A549 (cell line): ENCODE measurements around the gene FBXL7.

Experiments used
- BHLHE40 ChIP-seq: IDR thresholded peaks from 2 replicates; pipeline ENCODE4 v1.6.1; 2012; ENCODE audit warnings: low read depth, low read length, inconsistent platforms
- CBX2 ChIP-seq: fragments of 200-600 bp; sonication (generic); IDR thresholded peaks from 2 replicates; pipeline ENCODE4 v1.6.1; 2016; ENCODE audit warnings: low read depth, mild to moderate bottlenecking, borderline replicate concordance
- EP300 ChIP-seq, 2 experiments: fragments of >200 bp; sonication (Bioruptor Twin); formaldehyde crosslinking; IDR thresholded peaks; 2 replicates in 1 of 2; 3 replicates in 1 of 2; pipeline ENCODE4 v1.6.1; 2016 to 2017
- HOXA7 ChIP-seq: fragments of 250-450 bp; sonication (Bioruptor Pico); IDR thresholded peaks from 2 replicates; pipeline ENCODE4 v1.5.0; 2020; ENCODE audit warnings: mild to moderate bottlenecking, moderate library complexity
- KDM1A ChIP-seq: fragments of 200-600 bp; sonication (generic); IDR thresholded peaks from 2 replicates; pipeline ENCODE4 v1.6.1; 2016; ENCODE audit warnings: low read depth, mild to moderate bottlenecking
- PBX3 ChIP-seq: IDR thresholded peaks from 2 replicates; pipeline ENCODE4 v1.6.1; 2012
- POLR2A ChIP-seq: IDR thresholded peaks from 2 replicates; pipeline ENCODE4 v1.6.1; 2012; ENCODE audit warnings: mild to moderate bottlenecking, low read length
- SREBF2 ChIP-seq: fragments of 450-650 bp; IDR thresholded peaks from 2 replicates; pipeline ENCODE4 v1.6.1; 2014; ENCODE audit warnings: mild to moderate bottlenecking, moderate library complexity
- TF ChIP-seq, protein P1 (sequence below): fragments of >200 bp; sonication (Bioruptor Twin); formaldehyde crosslinking; IDR thresholded peaks from 3 replicates; pipeline ENCODE4 v1.5.1; 2016
- TF ChIP-seq, protein P2 (sequence below): fragments of 450-650 bp; IDR thresholded peaks from 2 replicates; pipeline ENCODE4 v1.6.1; 2014; ENCODE audit warnings: antibody characterized with exemption
- TF ChIP-seq, protein P3 (sequence below): fragments of 200-600 bp; sonication (generic); IDR thresholded peaks from 2 replicates; pipeline ENCODE4 v1.6.1; 2016; ENCODE audit warnings: antibody characterized with exemption, mild to moderate bottlenecking, moderate library complexity

DNA sequence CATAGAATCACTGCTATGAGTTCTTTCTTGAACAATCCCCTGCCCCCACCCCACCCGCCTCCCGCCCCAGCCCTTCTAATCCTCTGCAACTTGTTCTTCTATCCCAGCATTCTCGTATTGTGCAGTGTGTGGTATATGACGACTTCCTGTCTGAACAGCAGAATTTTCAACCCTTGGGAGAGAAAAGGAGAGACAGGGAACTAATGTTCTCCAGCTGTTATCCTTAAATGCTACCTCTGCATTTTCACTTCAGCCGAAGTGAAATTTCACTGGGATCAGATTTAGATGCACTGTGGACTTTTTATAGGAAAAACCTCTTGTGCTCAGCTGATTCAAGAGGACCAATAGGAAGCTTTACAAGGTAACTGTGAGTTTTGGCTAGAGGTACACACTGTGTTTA lies 2.2 kb downstream of the FBXL7 start:
- TF ChIP-seq POLR2A = no peak
- TF ChIP-seq, protein P1, sequence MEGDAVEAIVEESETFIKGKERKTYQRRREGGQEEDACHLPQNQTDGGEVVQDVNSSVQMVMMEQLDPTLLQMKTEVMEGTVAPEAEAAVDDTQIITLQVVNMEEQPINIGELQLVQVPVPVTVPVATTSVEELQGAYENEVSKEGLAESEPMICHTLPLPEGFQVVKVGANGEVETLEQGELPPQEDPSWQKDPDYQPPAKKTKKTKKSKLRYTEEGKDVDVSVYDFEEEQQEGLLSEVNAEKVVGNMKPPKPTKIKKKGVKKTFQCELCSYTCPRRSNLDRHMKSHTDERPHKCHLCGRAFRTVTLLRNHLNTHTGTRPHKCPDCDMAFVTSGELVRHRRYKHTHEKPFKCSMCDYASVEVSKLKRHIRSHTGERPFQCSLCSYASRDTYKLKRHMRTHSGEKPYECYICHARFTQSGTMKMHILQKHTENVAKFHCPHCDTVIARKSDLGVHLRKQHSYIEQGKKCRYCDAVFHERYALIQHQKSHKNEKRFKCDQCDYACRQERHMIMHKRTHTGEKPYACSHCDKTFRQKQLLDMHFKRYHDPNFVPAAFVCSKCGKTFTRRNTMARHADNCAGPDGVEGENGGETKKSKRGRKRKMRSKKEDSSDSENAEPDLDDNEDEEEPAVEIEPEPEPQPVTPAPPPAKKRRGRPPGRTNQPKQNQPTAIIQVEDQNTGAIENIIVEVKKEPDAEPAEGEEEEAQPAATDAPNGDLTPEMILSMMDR = no peak
- TF ChIP-seq EP300 (IDR thresholded peaks at IDR 0.05) = no peak
- TF ChIP-seq CBX2 = no peak
- TF ChIP-seq, protein P2, sequence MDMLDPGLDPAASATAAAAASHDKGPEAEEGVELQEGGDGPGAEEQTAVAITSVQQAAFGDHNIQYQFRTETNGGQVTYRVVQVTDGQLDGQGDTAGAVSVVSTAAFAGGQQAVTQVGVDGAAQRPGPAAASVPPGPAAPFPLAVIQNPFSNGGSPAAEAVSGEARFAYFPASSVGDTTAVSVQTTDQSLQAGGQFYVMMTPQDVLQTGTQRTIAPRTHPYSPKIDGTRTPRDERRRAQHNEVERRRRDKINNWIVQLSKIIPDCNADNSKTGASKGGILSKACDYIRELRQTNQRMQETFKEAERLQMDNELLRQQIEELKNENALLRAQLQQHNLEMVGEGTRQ = no peak
- TF ChIP-seq HOXA7 (CRISPR knock-in tag) = no peak
- TF ChIP-seq SREBF2 = no peak
- TF ChIP-seq KDM1A = no peak
- TF ChIP-seq, protein P3, sequence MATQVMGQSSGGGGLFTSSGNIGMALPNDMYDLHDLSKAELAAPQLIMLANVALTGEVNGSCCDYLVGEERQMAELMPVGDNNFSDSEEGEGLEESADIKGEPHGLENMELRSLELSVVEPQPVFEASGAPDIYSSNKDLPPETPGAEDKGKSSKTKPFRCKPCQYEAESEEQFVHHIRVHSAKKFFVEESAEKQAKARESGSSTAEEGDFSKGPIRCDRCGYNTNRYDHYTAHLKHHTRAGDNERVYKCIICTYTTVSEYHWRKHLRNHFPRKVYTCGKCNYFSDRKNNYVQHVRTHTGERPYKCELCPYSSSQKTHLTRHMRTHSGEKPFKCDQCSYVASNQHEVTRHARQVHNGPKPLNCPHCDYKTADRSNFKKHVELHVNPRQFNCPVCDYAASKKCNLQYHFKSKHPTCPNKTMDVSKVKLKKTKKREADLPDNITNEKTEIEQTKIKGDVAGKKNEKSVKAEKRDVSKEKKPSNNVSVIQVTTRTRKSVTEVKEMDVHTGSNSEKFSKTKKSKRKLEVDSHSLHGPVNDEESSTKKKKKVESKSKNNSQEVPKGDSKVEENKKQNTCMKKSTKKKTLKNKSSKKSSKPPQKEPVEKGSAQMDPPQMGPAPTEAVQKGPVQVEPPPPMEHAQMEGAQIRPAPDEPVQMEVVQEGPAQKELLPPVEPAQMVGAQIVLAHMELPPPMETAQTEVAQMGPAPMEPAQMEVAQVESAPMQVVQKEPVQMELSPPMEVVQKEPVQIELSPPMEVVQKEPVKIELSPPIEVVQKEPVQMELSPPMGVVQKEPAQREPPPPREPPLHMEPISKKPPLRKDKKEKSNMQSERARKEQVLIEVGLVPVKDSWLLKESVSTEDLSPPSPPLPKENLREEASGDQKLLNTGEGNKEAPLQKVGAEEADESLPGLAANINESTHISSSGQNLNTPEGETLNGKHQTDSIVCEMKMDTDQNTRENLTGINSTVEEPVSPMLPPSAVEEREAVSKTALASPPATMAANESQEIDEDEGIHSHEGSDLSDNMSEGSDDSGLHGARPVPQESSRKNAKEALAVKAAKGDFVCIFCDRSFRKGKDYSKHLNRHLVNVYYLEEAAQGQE = no peak
- no peak for TF ChIP-seq PBX3
- no peak for TF ChIP-seq BHLHE40
